ENCODE measurements around the gene PTTG1IP.

GRCh38 chr21:44820851-44821250 lies 52.6 kb downstream of the PTTG1IP start:
- TF ChIP-seq, protein P1, sequence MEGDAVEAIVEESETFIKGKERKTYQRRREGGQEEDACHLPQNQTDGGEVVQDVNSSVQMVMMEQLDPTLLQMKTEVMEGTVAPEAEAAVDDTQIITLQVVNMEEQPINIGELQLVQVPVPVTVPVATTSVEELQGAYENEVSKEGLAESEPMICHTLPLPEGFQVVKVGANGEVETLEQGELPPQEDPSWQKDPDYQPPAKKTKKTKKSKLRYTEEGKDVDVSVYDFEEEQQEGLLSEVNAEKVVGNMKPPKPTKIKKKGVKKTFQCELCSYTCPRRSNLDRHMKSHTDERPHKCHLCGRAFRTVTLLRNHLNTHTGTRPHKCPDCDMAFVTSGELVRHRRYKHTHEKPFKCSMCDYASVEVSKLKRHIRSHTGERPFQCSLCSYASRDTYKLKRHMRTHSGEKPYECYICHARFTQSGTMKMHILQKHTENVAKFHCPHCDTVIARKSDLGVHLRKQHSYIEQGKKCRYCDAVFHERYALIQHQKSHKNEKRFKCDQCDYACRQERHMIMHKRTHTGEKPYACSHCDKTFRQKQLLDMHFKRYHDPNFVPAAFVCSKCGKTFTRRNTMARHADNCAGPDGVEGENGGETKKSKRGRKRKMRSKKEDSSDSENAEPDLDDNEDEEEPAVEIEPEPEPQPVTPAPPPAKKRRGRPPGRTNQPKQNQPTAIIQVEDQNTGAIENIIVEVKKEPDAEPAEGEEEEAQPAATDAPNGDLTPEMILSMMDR (IDR thresholded peaks at IDR 0.05; ENCODE audit: borderline replicate concordance, extremely low read depth, low read length, poor library complexity, severe bottlenecking): no peak
- TF ChIP-seq EZH2 (IDR thresholded peaks at IDR 0.05; ENCODE audit: borderline replicate concordance, low read depth, low read length, severe bottlenecking): no peak
